Measurements from ENCODE around the gene SLX9.

Gene SLX9

DNA sequence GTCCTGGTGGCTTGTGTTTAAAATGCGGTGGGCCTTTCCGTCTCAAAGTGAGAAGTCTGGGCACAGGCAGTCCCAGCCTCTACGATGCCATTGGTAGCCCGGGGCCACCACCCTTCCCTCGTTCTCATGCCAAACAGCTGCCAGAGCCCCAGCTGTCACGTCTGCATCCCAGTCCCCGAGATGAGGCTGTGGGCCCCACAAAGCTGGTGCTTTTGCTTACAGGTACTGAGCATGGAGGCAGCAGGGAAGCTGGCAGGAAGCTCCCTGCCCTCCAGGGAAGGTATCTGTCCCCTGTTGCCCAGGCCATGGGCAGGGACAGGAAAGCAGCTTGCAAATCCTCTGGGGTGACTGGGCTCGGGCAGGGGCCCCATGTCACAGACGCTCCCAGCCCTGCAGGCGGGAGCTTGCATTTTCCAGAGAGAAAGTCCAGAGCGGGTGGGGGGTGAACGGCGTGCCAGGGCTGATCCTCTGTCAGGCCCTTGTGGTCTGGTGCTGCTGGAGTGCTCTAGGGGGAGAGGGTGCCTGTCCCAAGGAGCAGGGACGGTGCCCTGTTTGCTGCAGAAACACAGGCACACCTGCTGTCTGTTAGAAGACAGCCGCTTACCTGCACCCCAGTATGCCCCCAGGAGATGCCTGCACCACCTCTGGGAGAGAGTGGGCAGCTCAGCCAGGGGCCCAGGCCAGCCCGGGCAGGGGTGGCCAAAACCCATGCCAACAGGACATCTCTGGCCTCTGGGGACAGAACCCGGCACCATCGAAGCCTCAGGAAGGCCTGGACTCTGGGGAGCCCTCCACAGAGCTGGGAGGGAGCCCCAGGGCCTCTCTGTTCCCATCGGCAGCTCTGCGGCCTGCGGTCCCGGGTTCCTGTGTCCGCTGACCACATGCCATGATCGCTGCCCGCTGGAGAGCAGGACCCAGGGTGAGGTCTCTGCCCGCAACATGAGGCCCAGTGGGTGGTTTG, 45.9 kb downstream of the SLX9 start:
- Histone ChIP-seq H3K4me1 (ENCODE audit: control insufficient read depth in 1 of 2, insufficient read depth in 2 of 2, low read length in 2 of 2) (peaks cover 44 to 54% of the 10 kb centered on the region in 2 experiments), H4K8ac (ENCODE audit: low read depth, low read length) (no peak overlapping the region), H3K9me3 (ENCODE audit: insufficient read depth, low read depth, low read length) (peaks cover 2% of the 10 kb centered on the region), H3K4me2 (ENCODE audit: low read length) (no peak overlapping the region), H3K36me3 (ENCODE audit: control insufficient read depth in 1 of 2, insufficient read depth in 2 of 2, low read length in 2 of 2) (no peaks in the 10 kb centered on the region), H4K12ac (ENCODE audit: low read depth, low read length) (no peak overlapping the region), H2AK5ac (ENCODE audit: low read length) (peak overlapping the region; percentile 87), H2BK5ac (ENCODE audit: low read depth, low read length, poor library complexity) (peak overlapping the region; percentile 16), H3K27me3 (ENCODE audit: insufficient read depth, low read length) (no peaks in the 10 kb centered on the region), H3K14ac (ENCODE audit: low read length) (peak overlapping the region; percentile 63), H3K9ac (ENCODE audit: low read length) (no peak overlapping the region), H3K79me2 (ENCODE audit: control insufficient read depth, insufficient read depth, low read length, poor library complexity) (peaks cover 7% of the 10 kb centered on the region), H3K27ac (ENCODE audit: low read depth, low read length) (no peak overlapping the region), H2BK12ac (ENCODE audit: low read length) (peak overlapping the region; percentile 68), H3K4me3 (ENCODE audit: low read depth, low read length) (no peak overlapping the region), H2BK120ac (ENCODE audit: insufficient read depth, low read length, poor library complexity) (peak overlapping the region; percentile 55), H3K18ac (ENCODE audit: low read length) (peak overlapping the region; percentile 39), H3K23ac (ENCODE audit: low read length) (no peak overlapping the region), H2AFZ (ENCODE audit: insufficient read depth, low read length, poor library complexity) (no peak overlapping the region), H4K91ac (ENCODE audit: low read depth, low read length) (peak overlapping the region; percentile 84), H3K79me1 (ENCODE audit: low read length) (peaks cover 52% of the 10 kb centered on the region), H3K4ac (ENCODE audit: low read depth, low read length) (no peak overlapping the region)
- no CpG with 5 or more reads among the region's 26 CpGs for WGBS (ENCODE audit: extremely low coverage, insufficient coverage, insufficient read length)
- DNase-seq, result no peak

DNA sequence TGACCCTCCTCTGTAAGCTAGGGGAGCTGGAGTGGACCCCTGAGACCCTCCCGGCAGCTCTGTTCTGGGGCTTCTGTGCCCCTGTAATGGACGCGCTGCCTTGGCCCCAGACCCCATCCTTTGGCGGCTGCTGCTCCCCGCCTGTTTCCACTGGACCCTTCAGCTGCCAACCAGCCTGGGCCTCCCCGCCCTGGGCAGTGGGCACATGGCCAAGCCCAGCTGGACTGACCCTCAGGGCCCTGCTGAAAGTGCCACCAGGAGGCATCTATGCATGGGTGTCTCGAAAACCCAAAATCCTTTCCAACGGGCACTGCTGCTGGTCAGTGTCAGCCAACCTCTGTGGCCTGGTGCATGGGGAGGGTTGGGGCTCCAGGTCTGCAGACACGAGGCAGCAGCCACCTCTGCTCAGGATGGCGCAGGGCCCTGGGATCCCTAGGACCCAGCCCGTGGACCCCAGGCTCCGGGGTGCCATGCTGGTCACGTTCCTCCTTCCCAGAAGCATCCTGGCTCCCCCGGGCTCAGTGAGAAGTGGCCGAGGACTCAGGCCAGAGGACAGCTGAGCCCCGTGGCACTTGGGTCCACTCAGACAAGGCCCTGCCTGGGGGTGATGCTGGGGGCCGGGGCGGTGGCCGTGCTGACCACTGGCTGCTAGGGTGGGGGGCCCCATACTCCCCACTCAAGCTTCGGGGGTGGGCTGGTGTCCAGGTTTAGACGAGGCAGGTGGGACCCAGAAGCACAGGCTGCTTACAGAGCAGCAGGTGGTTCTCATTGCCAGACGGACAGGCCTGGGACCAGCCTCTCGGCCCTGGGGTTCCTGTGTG, 46.9 kb downstream of the SLX9 start:
- peaks cover 55% of the 10 kb centered on the region for H3K79me1 ChIP-seq (ENCODE audit: low read length)
- H3K4me2 ChIP-seq (ENCODE audit: low read length), result no peak overlapping the region
- H3K9ac ChIP-seq (ENCODE audit: low read length), result no peak overlapping the region
- H2BK5ac ChIP-seq (ENCODE audit: low read depth, low read length, poor library complexity), result no peak overlapping the region
- no peak overlapping the region for H3K4me3 ChIP-seq (ENCODE audit: low read depth, low read length)
- no peak overlapping the region for H2AFZ ChIP-seq (ENCODE audit: insufficient read depth, low read length, poor library complexity)
- no peaks in the 10 kb centered on the region for H3K36me3 ChIP-seq (ENCODE audit: control insufficient read depth in 1 of 2, insufficient read depth in 2 of 2, low read length in 2 of 2)
- peak overlapping the region; percentile 24 for H3K18ac ChIP-seq (ENCODE audit: low read length)
- no peak overlapping the region for H2BK12ac ChIP-seq (ENCODE audit: low read length)
- WGBS (ENCODE audit: extremely low coverage, insufficient coverage, insufficient read length), result no CpG with 5 or more reads among the region's 23 CpGs
- no peaks in the 10 kb centered on the region for H3K27me3 ChIP-seq (ENCODE audit: insufficient read depth, low read length)
- H3K79me2 ChIP-seq (ENCODE audit: control insufficient read depth, insufficient read depth, low read length, poor library complexity), result peaks cover 7% of the 10 kb centered on the region
- H2BK120ac ChIP-seq (ENCODE audit: insufficient read depth, low read length, poor library complexity), result peak overlapping the region; percentile 40
- H4K8ac ChIP-seq (ENCODE audit: low read depth, low read length), result peak overlapping the region; percentile 67
- H3K4ac ChIP-seq (ENCODE audit: low read depth, low read length), result no peak overlapping the region
- DNase-seq, result no peak
- H3K14ac ChIP-seq (ENCODE audit: low read length), result peak overlapping the region; percentile 12
- H4K12ac ChIP-seq (ENCODE audit: low read depth, low read length), result no peak overlapping the region
- H3K9me3 ChIP-seq (ENCODE audit: insufficient read depth, low read depth, low read length), result peaks cover 2% of the 10 kb centered on the region
- peaks cover 44 to 54% of the 10 kb centered on the region in 2 experiments for H3K4me1 ChIP-seq (ENCODE audit: control insufficient read depth in 1 of 2, insufficient read depth in 2 of 2, low read length in 2 of 2)
- H3K23ac ChIP-seq (ENCODE audit: low read length), result no peak overlapping the region
- H3K27ac ChIP-seq (ENCODE audit: low read depth, low read length), result no peak overlapping the region
- H4K91ac ChIP-seq (ENCODE audit: low read depth, low read length), result peak overlapping the region; percentile 84
- peak overlapping the region; percentile 43 for H2AK5ac ChIP-seq (ENCODE audit: low read length)

DNA sequence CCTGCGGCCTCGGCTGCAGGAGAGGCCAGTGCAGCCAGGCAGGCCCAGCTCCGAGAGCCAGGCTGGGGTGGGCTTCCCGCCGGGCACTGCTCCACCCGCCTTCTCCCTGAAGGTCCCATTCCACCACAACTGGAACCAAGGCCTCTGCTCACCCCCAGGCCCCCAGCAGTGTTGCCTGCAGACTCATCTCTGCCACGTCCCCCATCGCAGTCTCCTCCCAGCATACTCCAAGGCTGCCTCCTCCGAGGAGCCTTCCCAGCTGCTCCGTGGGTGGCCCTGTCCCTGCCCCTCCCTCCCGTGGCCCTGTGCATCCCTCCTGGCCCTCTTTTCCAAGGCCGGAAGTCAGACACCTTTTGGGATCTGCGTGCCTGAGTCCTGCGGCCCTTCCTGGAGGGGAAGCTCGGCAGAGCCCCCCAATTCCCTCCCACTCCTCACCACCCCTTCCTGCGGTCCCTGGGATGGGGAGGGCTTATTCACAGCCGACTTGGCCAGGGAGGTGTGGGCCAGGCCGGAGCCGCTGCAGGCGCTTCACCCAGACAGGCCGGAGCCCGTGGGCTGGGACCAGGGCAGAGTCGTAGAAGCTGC, 47.6 kb downstream of the SLX9 start:
- no peak overlapping the region for H4K12ac ChIP-seq (ENCODE audit: low read depth, low read length)
- H4K8ac ChIP-seq (ENCODE audit: low read depth, low read length), result peak overlapping the region; percentile 67
- no peak overlapping the region for H3K9ac ChIP-seq (ENCODE audit: low read length)
- H3K36me3 ChIP-seq (ENCODE audit: control insufficient read depth in 1 of 2, insufficient read depth in 2 of 2, low read length in 2 of 2), result no peaks in the 10 kb centered on the region
- peak overlapping the region; percentile 12 for H2BK5ac ChIP-seq (ENCODE audit: low read depth, low read length, poor library complexity)
- peaks cover 7% of the 10 kb centered on the region for H3K79me2 ChIP-seq (ENCODE audit: control insufficient read depth, insufficient read depth, low read length, poor library complexity)
- DNase-seq, result no peak
- no peak overlapping the region for H3K4ac ChIP-seq (ENCODE audit: low read depth, low read length)
- H3K4me2 ChIP-seq (ENCODE audit: low read length), result no peak overlapping the region
- WGBS (ENCODE audit: extremely low coverage, insufficient coverage, insufficient read length), result no CpG with 5 or more reads among the region's 23 CpGs
- H3K27ac ChIP-seq (ENCODE audit: low read depth, low read length), result peak overlapping the region; percentile 7
- H3K4me1 ChIP-seq (ENCODE audit: control insufficient read depth in 1 of 2, insufficient read depth in 2 of 2, low read length in 2 of 2), result peaks cover 44 to 53% of the 10 kb centered on the region in 2 experiments
- H3K4me3 ChIP-seq (ENCODE audit: low read depth, low read length), result no peak overlapping the region
- peak overlapping the region; percentile 84 for H4K91ac ChIP-seq (ENCODE audit: low read depth, low read length)
- peaks cover 2% of the 10 kb centered on the region for H3K9me3 ChIP-seq (ENCODE audit: insufficient read depth, low read depth, low read length)
- no peak overlapping the region for H2AFZ ChIP-seq (ENCODE audit: insufficient read depth, low read length, poor library complexity)
- no peak overlapping the region for H3K18ac ChIP-seq (ENCODE audit: low read length)
- peak overlapping the region; percentile 46 for H2BK12ac ChIP-seq (ENCODE audit: low read length)
- H3K27me3 ChIP-seq (ENCODE audit: insufficient read depth, low read length), result no peaks in the 10 kb centered on the region
- H3K23ac ChIP-seq (ENCODE audit: low read length), result no peak overlapping the region
- peak overlapping the region; percentile 67 for H2AK5ac ChIP-seq (ENCODE audit: low read length)
- H3K14ac ChIP-seq (ENCODE audit: low read length), result peak overlapping the region; percentile 3
- H3K79me1 ChIP-seq (ENCODE audit: low read length), result peaks cover 54% of the 10 kb centered on the region
- peak overlapping the region; percentile 40 for H2BK120ac ChIP-seq (ENCODE audit: insufficient read depth, low read length, poor library complexity)

Data from trophoblast cell (in vitro differentiated cells and primary cell).